A673 (cell line): ENCODE results near the gene CFAP58. TPM values are rescaled to one million over a fixed set of nuclear protein-coding genes. Genes with fewer than 3 reads are reported as not detected.

Source experiments
- BruUV-seq: library from RNA; stranded (reverse); fragments of 400-500 nt; replicated peaks from 2 replicates; lab custom pipeline; 2021; lab: Mats Ljungman, UMichigan
- CTCF ChIA-PET: fragments of 300-600 bp; sonication (Branson Sonifier 250); formaldehyde crosslinking; loops from one replicate; lab custom pipeline; 2022; ENCODE audit warnings: antibody characterized with exemption; lab: Charles Lee
- POLR2A ChIA-PET: fragments of 300-600 bp; sonication (Branson Sonifier 250); formaldehyde crosslinking; loops from one replicate; lab custom pipeline; 2022; ENCODE audit warnings: antibody characterized with exemption; ENCODE audit not compliant: low non-redundant PET; lab: Charles Lee
- DNase-seq: peaks from one replicate; pipeline ENCODE4 v3.0.0-alpha.2; 2015; ENCODE audit warnings: low spot score
- H3K27ac ChIP-seq: fragments of 200-600 bp; sonication (generic); 2 replicates; pipeline ENCODE4 v1.5.1; 2016; ENCODE audit warnings: mixed run types, low read depth, mild to moderate bottlenecking, mixed read lengths, antibody characterized with exemption, low read length; ENCODE audit not compliant: poor library complexity, severe bottlenecking
- H3K27me3 ChIP-seq: fragments of 200-600 bp; sonication (generic); replicated peaks from 2 replicates; pipeline ENCODE4 v1.6.1; 2017; ENCODE audit warnings: mixed run types, low read depth, mild to moderate bottlenecking, mixed read lengths, antibody characterized with exemption, low read length; ENCODE audit not compliant: insufficient read depth, poor library complexity
- H3K36me3 ChIP-seq: fragments of 200-600 bp; sonication (generic); 2 replicates; pipeline ENCODE4 v1.6.1; 2016; ENCODE audit warnings: mixed run types, mild to moderate bottlenecking, mixed read lengths, antibody characterized with exemption, low read length; ENCODE audit not compliant: insufficient read depth, poor library complexity, severe bottlenecking
- H3K4me1 ChIP-seq: fragments of 200-600 bp; sonication (generic); 2 replicates; pipeline ENCODE4 v1.6.1; 2017; ENCODE audit warnings: mixed run types, mild to moderate bottlenecking, mixed read lengths, antibody characterized with exemption, low read length; ENCODE audit not compliant: insufficient read depth, poor library complexity, severe bottlenecking
- H3K4me3 ChIP-seq: fragments of 200-600 bp; sonication (generic); 2 replicates; pipeline ENCODE4 v1.5.1; 2016; ENCODE audit warnings: low read depth, mixed run types, mild to moderate bottlenecking, mixed read lengths, low read length; ENCODE audit not compliant: poor library complexity, severe bottlenecking
- H3K9me3 ChIP-seq: fragments of 200-600 bp; sonication (generic); 2 replicates; pipeline ENCODE4 v1.6.1; 2016; ENCODE audit warnings: mixed run types, low read depth, mild to moderate bottlenecking, mixed read lengths, antibody characterized with exemption, low read length; ENCODE audit not compliant: poor library complexity, severe bottlenecking
- CTCF ChIP-seq: fragments of 300-800, 200-600 bp; sonication (generic); conservative IDR thresholded peaks from 2 replicates; pipeline ENCODE4 v1.5.1; 2017; ENCODE audit warnings: low read depth, mild to moderate bottlenecking, antibody characterized with exemption, low read length, moderate library complexity, mixed read lengths
- EZH2 ChIP-seq: fragments of 200-600 bp; sonication (generic); IDR thresholded peaks from 2 replicates; pipeline ENCODE4 v1.6.1; 2017; ENCODE audit warnings: borderline replicate concordance, low read depth, mild to moderate bottlenecking, mixed read lengths, antibody characterized with exemption, low read length; ENCODE audit not compliant: poor library complexity, severe bottlenecking
- intact Hi-C: fragments of 100-400 bp; cut with micrococcal nuclease; formaldehyde crosslinking; loops from one replicate; pipeline ENCODE4 v1.10.0; 2022; ENCODE audit not compliant: unreplicated experiment
- total RNA-seq: library from RNA; stranded (reverse); gene quantifications from 2 replicates; pipeline ENCODE4 v1.2.3, GENCODE V29; 2021

Gene CFAP58
- total RNA-seq, 1 experiment from 2014 or later = 0.17 TPM

GRCh38 chr10:104337521-104337984, 16.1 kb upstream of the CFAP58 start:
- no peak for DNase-seq
- Histone ChIP-seq H3K9me3 (no peaks in the 10 kb centered on the region), H3K27me3 (no peaks in the 10 kb centered on the region), H3K36me3 (no peaks in the 10 kb centered on the region), H3K4me3 (peak overlapping the region; percentile 72), H3K4me1 (peaks cover 36% of the 10 kb centered on the region), H3K27ac (peak overlapping the region; percentile 99)
- no TSS peak for BruUV-seq
- intact Hi-C loops = no loop called here
- POLR2A ChIA-PET = interaction anchor here (1.2 kb wide), 1 partner anchor 10 kb away, joined by 3 read pairs; no protein-coding TSS in a partner anchor
- no peak for TF ChIP-seq CTCF
- TF ChIP-seq EZH2 = no peak
- CTCF ChIA-PET = interaction anchor here (0.9 to 1.4 kb wide), 3 partner anchors 8 to 63 kb away, joined by 3 to 4 read pairs (median 3); no protein-coding TSS in a partner anchor

- Histone ChIP-seq H3K36me3 (no peaks in the 10 kb centered on the region), H3K4me1 (peaks cover 31% of the 10 kb centered on the region), H3K27me3 (no peaks in the 10 kb centered on the region), H3K9me3 (no peaks in the 10 kb centered on the region), H3K4me3 (peak within 1 kb of the TSS; percentile 72), H3K27ac (peak within 1 kb of the TSS; percentile 99)
- intact Hi-C loops = no loop called here
- BruUV-seq = no TSS peak
- peak; percentile 86 for DNase-seq
- TF ChIP-seq EZH2 (no peak), CTCF (peak; percentile 42)
- CTCF ChIA-PET = interaction anchor here (0.9 to 1.4 kb wide), 4 partner anchors 9 to 64 kb away, joined by 3 to 7 read pairs (median 4); partner anchors contain the start of gene CFAP58
- POLR2A ChIA-PET = interaction anchor here (0.6 to 1.4 kb wide), 3 partner anchors 9 to 1618 kb away, joined by 3 to 6 read pairs (median 4); no protein-coding TSS in a partner anchor
Measured at GRCh38 chr10:104337985-104338735, 15.5 kb upstream of the CFAP58 start, which contains the start of gene ITPRIP. TSS of gene ITPRIP (minus strand) at chr10:104338465. CDS start at chr10:104316051, 22,414 bp downstream.

- CTCF ChIA-PET = interaction anchor here (0.7 to 1.4 kb wide), 2 partner anchors 14 to 49 kb away, joined by 5 to 7 read pairs; partner anchors contain the start of gene CFAP58
Measured at GRCh38 chr10:104339469-104340110, 14.0 kb upstream of the CFAP58 start.

More at GRCh38 chr10:104339469-104340110, 14.0 kb upstream of the CFAP58 start:
- no peaks in the 10 kb centered on the region for H3K27me3 ChIP-seq
- H3K9me3 ChIP-seq = no peaks in the 10 kb centered on the region
- BruUV-seq = no TSS peak
- DNase-seq = no peak
- intact Hi-C loops = no loop called here
- no peak for TF ChIP-seq EZH2
- TF ChIP-seq CTCF = no peak
- H3K27ac ChIP-seq = peak overlapping the region; percentile 99
- no peaks in the 10 kb centered on the region for H3K36me3 ChIP-seq
- POLR2A ChIA-PET = no interaction called here
- H3K4me3 ChIP-seq = peak overlapping the region; percentile 72
- H3K4me1 ChIP-seq = peaks cover 24% of the 10 kb centered on the region
